Activated CD4-positive, alpha-beta T cell treated with anti-CD3 and anti-CD28 coated beads for 48 hours (primary cell): ENCODE results near the gene CD81.
A peak's percentile ranks its signal among the peaks of the same experiment; 100 is the strongest.

Experiments
- DNase-seq: peaks from one replicate; pipeline ENCODE4 v3.0.0-alpha.2; 2020

Gene CD81

GRCh38 chr11:2391181-2391975, 14.3 kb downstream of the CD81 start:
- no peak for DNase-seq

- no peak for DNase-seq
Observed at GRCh38 chr11:2392241-2392959, 15.3 kb downstream of the CD81 start.

- no peak for DNase-seq
Observed at GRCh38 chr11:2393111-2393868, 16.2 kb downstream of the CD81 start.

GRCh38 chr11:2393941-2394817, 17.1 kb downstream of the CD81 start:
- no peak for DNase-seq

- DNase-seq = no peak
Observed at GRCh38 chr11:2394818-2395105, 17.7 kb downstream of the CD81 start.

- DNase-seq = no peak
Observed at GRCh38 chr11:2395211-2395730, 18.2 kb downstream of the CD81 start.

- no peak for DNase-seq
Observed at GRCh38 chr11:2395856-2396255, 18.7 kb downstream of the CD81 start.

- DNase-seq = no peak
Observed at GRCh38 chr11:2396471-2396870, 19.4 kb downstream of the CD81 start.

GRCh38 chr11:2397005-2397404, 19.9 kb downstream of the CD81 start:
- no peak for DNase-seq

- DNase-seq = no peak
Observed at GRCh38 chr11:2398664-2399355, 21.7 kb downstream of the CD81 start.

- DNase-seq = peak; percentile 30
Observed at GRCh38 chr11:2399488-2400068, 22.5 kb downstream of the CD81 start.

GRCh38 chr11:2400069-2400761, 23.1 kb downstream of the CD81 start, which contains the start of gene TSSC4:
TSS of gene TSSC4 (plus strand) at chr11:2400750. CDS start at chr11:2402634, 1,884 bp downstream.
- DNase-seq = peak; percentile 99

GRCh38 chr11:2400762-2401435, 23.8 kb downstream of the CD81 start:
- no peak for DNase-seq

- DNase-seq = no peak
Observed at GRCh38 chr11:2401436-2401984, 24.4 kb downstream of the CD81 start.

GRCh38 chr11:2402106-2402505, 25.0 kb downstream of the CD81 start:
- DNase-seq = no peak

GRCh38 chr11:2402890-2403645, 26.0 kb downstream of the CD81 start:
- DNase-seq = no peak

GRCh38 chr11:2404735-2405196, 27.7 kb downstream of the CD81 start:
- DNase-seq = no peak

GRCh38 chr11:2406451-2406850, 29.3 kb downstream of the CD81 start:
- DNase-seq = no peak

- no peak for DNase-seq
Observed at GRCh38 chr11:2406878-2407410, 29.8 kb downstream of the CD81 start.
